Neural cell (in vitro differentiated cells): Measurements from ENCODE around the gene GFRA4. TPM values are rescaled to one million over a fixed set of nuclear protein-coding genes. Genes with fewer than 3 reads are reported as not detected.

Experiments used
- H2AFZ ChIP-seq: fragments of 200-600, 300-800 bp; sonication (generic), shearing (Covaris generic); 2 replicates; pipeline ENCODE4 v1.6.0; 2014; ENCODE audit warnings: low read depth, mild to moderate bottlenecking, antibody characterized with exemption, low read length, moderate library complexity
- H3F3A ChIP-seq: fragments of 200-600 bp; shearing (Covaris generic); 2 replicates; pipeline ENCODE4 v1.6.1; 2016; ENCODE audit warnings: mild to moderate bottlenecking, moderate library complexity, mixed read lengths, antibody characterized with exemption, low read length; ENCODE audit not compliant: insufficient read depth, poor library complexity, severe bottlenecking
- H3K27ac ChIP-seq: fragments of 200-600, 300-800 bp; sonication (generic), shearing (Covaris generic); 2 replicates; pipeline ENCODE4 v1.5.1; 2014; ENCODE audit warnings: mild to moderate bottlenecking, low read length, moderate library complexity
- H3K27me3 ChIP-seq: fragments of 300-800, 200-600 bp; sonication (generic), shearing (Covaris generic); 2 replicates; pipeline ENCODE4 v1.6.0; 2014; ENCODE audit warnings: mild to moderate bottlenecking, low read depth, low read length, moderate library complexity; ENCODE audit not compliant: insufficient read depth
- H3K36me3 ChIP-seq: fragments of 300-800, 200-600 bp; sonication (generic), shearing (Covaris generic); 2 replicates; pipeline ENCODE4 v1.5.1; 2014; ENCODE audit warnings: mild to moderate bottlenecking, antibody characterized with exemption, low read length, moderate library complexity; ENCODE audit not compliant: insufficient read depth
- H3K4me2 ChIP-seq: fragments of 300-800, 200-600 bp; sonication (generic), shearing (Covaris generic); 2 replicates; pipeline ENCODE4 v1.6.0; 2014; ENCODE audit warnings: mild to moderate bottlenecking, low read length
- H3K4me3 ChIP-seq: fragments of 300-800, 200-600 bp; sonication (generic), shearing (Covaris generic); 2 replicates; pipeline ENCODE4 v1.5.1; 2014; ENCODE audit warnings: mild to moderate bottlenecking, low read length, moderate library complexity
- H3K79me2 ChIP-seq: fragments of 200-600 bp; shearing (Covaris generic); replicated peaks from 2 replicates; pipeline ENCODE4 v1.6.0; 2014; ENCODE audit warnings: mild to moderate bottlenecking, low read length, moderate library complexity; ENCODE audit not compliant: insufficient read depth
- H3K9ac ChIP-seq: fragments of 300-800, 200-600 bp; sonication (generic), shearing (Covaris generic); 2 replicates; pipeline ENCODE4 v1.6.1; 2016; ENCODE audit warnings: mild to moderate bottlenecking, low read length, mixed read lengths
- H3K9me2 ChIP-seq: fragments of 200-600 bp; shearing (Covaris generic); 2 replicates; pipeline ENCODE4 v1.6.1; 2016; ENCODE audit warnings: mild to moderate bottlenecking, low read length, mixed read lengths; ENCODE audit not compliant: insufficient read depth
- H3K9me3 ChIP-seq: fragments of 200-600, 300-800 bp; sonication (generic), shearing (Covaris generic); 2 replicates; pipeline ENCODE4 v1.6.1; 2016; ENCODE audit warnings: mild to moderate bottlenecking, mixed run types, low read length, moderate library complexity, mixed read lengths
- H4K20me1 ChIP-seq: fragments of 200-600 bp; shearing (Covaris generic); 2 replicates; pipeline ENCODE4 v1.6.1; 2016; ENCODE audit warnings: mild to moderate bottlenecking, mixed run types; ENCODE audit not compliant: insufficient read depth
- CTCF ChIP-seq: fragments of 450-650 bp; IDR thresholded peaks from 2 replicates; pipeline ENCODE4 v1.5.1; 2014; ENCODE audit warnings: antibody characterized with exemption, mild to moderate bottlenecking, moderate library complexity; ENCODE audit not compliant: poor library complexity, severe bottlenecking
- EP300 ChIP-seq: fragments of 450-650 bp; conservative IDR thresholded peaks from 2 replicates; pipeline ENCODE4 v1.6.1; 2014; ENCODE audit warnings: antibody characterized with exemption, mild to moderate bottlenecking, moderate library complexity; ENCODE audit not compliant: poor library complexity, severe bottlenecking
- EZH2 ChIP-seq: fragments of 200-600, 300-800 bp; shearing (Covaris generic), sonication (generic); IDR thresholded peaks from 2 replicates; pipeline ENCODE4 v1.6.1; 2014; ENCODE audit warnings: antibody characterized with exemption, low read length, borderline replicate concordance, mild to moderate bottlenecking; ENCODE audit not compliant: insufficient read depth, poor library complexity, severe bottlenecking
- MXI1 ChIP-seq: fragments of 450-650 bp; conservative IDR thresholded peaks from 2 replicates; pipeline ENCODE4 v1.6.1; 2014; ENCODE audit warnings: antibody characterized with exemption, mild to moderate bottlenecking; ENCODE audit not compliant: poor library complexity, severe bottlenecking
- POLR2AphosphoS5 ChIP-seq: IDR thresholded peaks from 2 replicates; pipeline ENCODE4 v1.6.1; 2012
- RAD21 ChIP-seq: fragments of 450-650 bp; conservative IDR thresholded peaks from 2 replicates; pipeline ENCODE4 v1.6.1; 2014; ENCODE audit warnings: antibody characterized with exemption, mild to moderate bottlenecking, moderate library complexity
- SMC3 ChIP-seq: fragments of 450-650 bp; conservative IDR thresholded peaks from 2 replicates; pipeline ENCODE4 v1.6.1; 2014; ENCODE audit warnings: antibody characterized with exemption, mild to moderate bottlenecking, moderate library complexity; ENCODE audit not compliant: poor library complexity
- TAF1 ChIP-seq: IDR thresholded peaks from 2 replicates; pipeline ENCODE4 v1.6.1; 2012; ENCODE audit warnings: low read depth
- polyA plus RNA-seq: library from polyadenylated mRNA; depleted of rRNA; stranded (reverse); fragments of >200 nt; gene quantifications from 2 replicates; pipeline ENCODE4 v1.2.3, GENCODE V29; 2014
- TF ChIP-seq, protein P1 (sequence below): IDR thresholded peaks from 2 replicates; pipeline ENCODE4 v1.6.1; 2012; ENCODE audit warnings: borderline replicate concordance

Gene GFRA4
- polyA plus RNA-seq, 1 donor from 2014 or later: not detected

- Histone ChIP-seq H3K9ac (no peak overlapping the region), H2AFZ (no peak overlapping the region), H3K9me3 (no peaks in the 10 kb centered on the region), H4K20me1 (no peaks in the 10 kb centered on the region), H3K4me2 (no peak overlapping the region), H3K27ac (no peak overlapping the region), H3K4me3 (no peak overlapping the region), H3K36me3 (peaks cover 12% of the 10 kb centered on the region), H3F3A (no peaks in the 10 kb centered on the region), H3K79me2 (no peaks in the 10 kb centered on the region), H3K27me3 (no peaks in the 10 kb centered on the region), H3K9me2 (no peaks in the 10 kb centered on the region)
- TF ChIP-seq SMC3 (no peak), CTCF (no peak), POLR2AphosphoS5 (no peak)
Observed at GRCh38 chr20:3647473-3647872, 15.7 kb downstream of the GFRA4 start.

DNA sequence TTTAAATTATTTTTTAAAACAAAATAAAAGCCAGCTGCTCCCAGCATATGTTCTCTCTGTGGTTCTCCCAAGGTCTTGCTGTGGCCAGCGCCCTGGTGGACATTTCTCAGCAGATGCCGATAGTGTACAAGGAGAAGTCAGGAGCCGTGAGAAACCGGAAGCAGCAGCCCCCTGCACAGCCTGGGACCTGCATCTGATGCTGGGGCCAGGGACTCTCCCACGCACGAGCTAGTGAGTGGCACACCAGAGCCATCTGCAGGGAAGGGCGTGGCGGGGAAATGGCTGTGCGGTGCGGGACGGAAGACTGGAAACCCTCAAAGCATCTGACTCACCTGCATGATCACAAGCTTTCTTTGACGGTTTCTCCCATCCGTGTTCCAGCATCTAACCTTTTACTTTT lies 16.5 kb downstream of the GFRA4 start:
- no peaks in the 10 kb centered on the region for H3K27me3 ChIP-seq
- no peak for TF ChIP-seq SMC3
- no peak for TF ChIP-seq TAF1
- no peak for TF ChIP-seq RAD21
- TF ChIP-seq MXI1: no peak
- no peak for TF ChIP-seq POLR2AphosphoS5
- no peak for TF ChIP-seq EP300
- no peak for TF ChIP-seq EZH2
- TF ChIP-seq, protein P1, sequence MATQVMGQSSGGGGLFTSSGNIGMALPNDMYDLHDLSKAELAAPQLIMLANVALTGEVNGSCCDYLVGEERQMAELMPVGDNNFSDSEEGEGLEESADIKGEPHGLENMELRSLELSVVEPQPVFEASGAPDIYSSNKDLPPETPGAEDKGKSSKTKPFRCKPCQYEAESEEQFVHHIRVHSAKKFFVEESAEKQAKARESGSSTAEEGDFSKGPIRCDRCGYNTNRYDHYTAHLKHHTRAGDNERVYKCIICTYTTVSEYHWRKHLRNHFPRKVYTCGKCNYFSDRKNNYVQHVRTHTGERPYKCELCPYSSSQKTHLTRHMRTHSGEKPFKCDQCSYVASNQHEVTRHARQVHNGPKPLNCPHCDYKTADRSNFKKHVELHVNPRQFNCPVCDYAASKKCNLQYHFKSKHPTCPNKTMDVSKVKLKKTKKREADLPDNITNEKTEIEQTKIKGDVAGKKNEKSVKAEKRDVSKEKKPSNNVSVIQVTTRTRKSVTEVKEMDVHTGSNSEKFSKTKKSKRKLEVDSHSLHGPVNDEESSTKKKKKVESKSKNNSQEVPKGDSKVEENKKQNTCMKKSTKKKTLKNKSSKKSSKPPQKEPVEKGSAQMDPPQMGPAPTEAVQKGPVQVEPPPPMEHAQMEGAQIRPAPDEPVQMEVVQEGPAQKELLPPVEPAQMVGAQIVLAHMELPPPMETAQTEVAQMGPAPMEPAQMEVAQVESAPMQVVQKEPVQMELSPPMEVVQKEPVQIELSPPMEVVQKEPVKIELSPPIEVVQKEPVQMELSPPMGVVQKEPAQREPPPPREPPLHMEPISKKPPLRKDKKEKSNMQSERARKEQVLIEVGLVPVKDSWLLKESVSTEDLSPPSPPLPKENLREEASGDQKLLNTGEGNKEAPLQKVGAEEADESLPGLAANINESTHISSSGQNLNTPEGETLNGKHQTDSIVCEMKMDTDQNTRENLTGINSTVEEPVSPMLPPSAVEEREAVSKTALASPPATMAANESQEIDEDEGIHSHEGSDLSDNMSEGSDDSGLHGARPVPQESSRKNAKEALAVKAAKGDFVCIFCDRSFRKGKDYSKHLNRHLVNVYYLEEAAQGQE: no peak
- no peak for TF ChIP-seq CTCF
- no peaks in the 10 kb centered on the region for H3F3A ChIP-seq
- no peak overlapping the region for H3K27ac ChIP-seq
- no peaks in the 10 kb centered on the region for H3K79me2 ChIP-seq
- H3K9me3 ChIP-seq: no peaks in the 10 kb centered on the region
- H3K4me3 ChIP-seq: no peak overlapping the region
- H3K36me3 ChIP-seq: peaks cover 12% of the 10 kb centered on the region
- H4K20me1 ChIP-seq: no peaks in the 10 kb centered on the region
- no peak overlapping the region for H3K9ac ChIP-seq
- no peaks in the 10 kb centered on the region for H3K9me2 ChIP-seq
- no peak overlapping the region for H2AFZ ChIP-seq
- no peak overlapping the region for H3K4me2 ChIP-seq
